T-helper 2 cell treated with Interferon-gamma antibody and Interleukin-4, amounts not matched to agents 100 ng/mL and 5 ng/mL, for 36 hours (primary cell): Measurements from ENCODE around the gene AGBL1. TPM values are rescaled to one million over a fixed set of nuclear protein-coding genes. Genes with fewer than 3 reads are reported as not detected.
"Not testable (repeated sequence)": the region's sequence is repeated elsewhere in the genome, so short reads cannot be mapped to it uniquely, and the experiment has no call there.

Source experiments
- intact Hi-C: fragments of 100-400 bp; cut with micrococcal nuclease; formaldehyde crosslinking; loops from one replicate; pipeline ENCODE4 v1.15.1; 2023
- total RNA-seq: library from RNA; stranded (reverse); gene quantifications from 2 replicates; pipeline ENCODE4 v1.2.3, GENCODE V29; 2022

The AGBL1 gene
- total RNA-seq, 1 donor from 2014 or later, result not detected

GRCh38 chr15:86082619-86083380 is 3.1 kb downstream of the AGBL1 start:
- intact Hi-C loops, result no loop called here

DNA sequence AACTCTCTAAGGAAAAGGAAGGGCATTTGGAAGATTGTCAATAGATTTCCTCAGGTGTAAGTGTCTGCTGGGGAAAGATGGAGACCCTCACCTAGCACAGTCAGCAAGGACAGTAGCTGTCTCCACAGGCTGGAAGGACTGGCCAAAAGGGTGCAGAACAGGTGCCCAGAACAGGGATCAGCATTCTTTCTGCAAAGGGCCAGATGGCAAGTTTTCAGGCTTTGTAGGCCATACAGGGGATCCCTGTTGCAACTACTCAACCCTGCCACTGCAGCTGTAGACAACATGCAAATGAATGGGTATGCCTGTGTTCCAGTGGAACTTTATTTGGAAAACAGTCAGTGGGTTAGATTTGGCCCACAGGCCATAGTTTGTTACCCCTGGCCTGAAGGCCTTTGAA is 8.1 kb downstream of the AGBL1 start:
- intact Hi-C loops, result no loop called here

DNA sequence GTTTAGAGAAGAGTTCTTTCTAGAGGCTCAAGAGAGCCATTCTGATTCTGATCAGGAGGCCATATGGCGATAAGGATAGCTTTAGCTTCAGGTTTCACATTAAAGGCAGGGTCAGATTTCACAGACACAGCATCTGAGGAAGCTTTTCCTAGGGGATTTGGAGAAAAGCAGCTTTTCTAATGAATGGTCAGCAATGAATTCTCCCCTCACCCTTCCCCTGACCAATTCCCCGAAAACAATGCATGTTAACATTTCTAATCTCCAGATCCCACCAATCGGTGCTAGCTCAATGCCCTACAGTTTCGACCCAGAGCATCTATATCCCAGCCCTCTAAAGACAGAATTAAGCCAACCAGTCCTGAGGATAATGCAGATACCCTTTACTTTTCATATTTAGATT is 9.8 kb downstream of the AGBL1 start:
- intact Hi-C loops, result no loop called here

- intact Hi-C loops, result no loop called here
Measured at GRCh38 chr15:86101818-86102217, 22.1 kb downstream of the AGBL1 start.

DNA sequence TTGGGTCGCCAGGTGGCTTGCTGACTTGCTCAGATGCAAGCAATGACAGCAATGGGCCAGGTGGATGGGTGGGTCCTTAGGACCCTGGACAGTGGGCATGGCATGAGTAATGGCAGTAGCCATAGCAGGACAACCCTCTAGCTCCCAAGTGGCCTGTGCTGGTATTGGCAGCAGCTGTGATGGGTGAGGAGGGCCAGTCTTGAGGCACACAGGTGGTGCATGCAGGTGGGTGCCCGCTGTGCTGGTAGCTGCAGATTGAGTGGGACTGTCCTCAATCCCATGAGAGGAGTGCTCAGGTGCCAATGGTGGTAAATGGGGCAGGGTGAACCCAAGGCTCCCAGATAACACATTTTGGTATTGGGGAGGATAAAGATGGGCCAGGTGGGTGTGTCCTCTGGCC is 24.2 kb downstream of the AGBL1 start:
- intact Hi-C loops, result no loop called here

GRCh38 chr15:86106306-86106705 is 26.6 kb downstream of the AGBL1 start:
- intact Hi-C loops, result no loop called here

- intact Hi-C loops, result no loop called here
Measured at GRCh38 chr15:86115145-86115801, 35.6 kb downstream of the AGBL1 start.

DNA sequence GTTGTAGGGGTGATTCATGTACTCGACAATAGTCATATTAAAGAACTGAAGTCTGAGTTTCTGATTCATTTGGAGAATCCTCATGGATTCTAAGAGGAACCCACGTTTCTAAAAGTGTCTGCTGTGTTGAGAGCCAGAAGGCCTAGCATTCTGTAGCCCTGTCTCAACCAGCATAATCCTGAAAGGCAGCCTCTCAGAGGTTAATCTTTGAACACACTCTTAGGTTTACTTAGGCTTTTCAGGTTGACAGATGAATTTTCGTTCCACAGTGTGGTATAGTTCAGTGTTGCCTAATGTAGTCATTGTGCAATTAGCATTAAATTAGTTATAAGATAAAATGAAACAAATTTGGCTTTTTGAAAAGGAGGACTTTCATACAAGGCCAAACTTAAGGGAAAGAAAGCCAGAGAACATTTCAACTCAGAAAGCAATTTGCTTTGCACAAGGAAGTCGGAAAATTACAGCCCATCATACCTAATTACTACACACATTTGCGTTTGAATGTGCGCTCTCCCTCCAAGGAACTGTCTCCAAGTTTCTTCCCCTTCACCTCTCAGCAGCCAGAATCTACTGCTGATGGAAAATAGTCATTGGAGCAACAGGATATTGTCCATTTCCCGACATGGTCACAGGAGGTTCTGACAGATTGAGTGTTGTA is 42.0 kb downstream of the AGBL1 start:
- intact Hi-C loops, result no loop called here

- intact Hi-C loops, result not testable (repeated sequence)
Measured at GRCh38 chr15:86122691-86123391, 43.2 kb downstream of the AGBL1 start.

DNA sequence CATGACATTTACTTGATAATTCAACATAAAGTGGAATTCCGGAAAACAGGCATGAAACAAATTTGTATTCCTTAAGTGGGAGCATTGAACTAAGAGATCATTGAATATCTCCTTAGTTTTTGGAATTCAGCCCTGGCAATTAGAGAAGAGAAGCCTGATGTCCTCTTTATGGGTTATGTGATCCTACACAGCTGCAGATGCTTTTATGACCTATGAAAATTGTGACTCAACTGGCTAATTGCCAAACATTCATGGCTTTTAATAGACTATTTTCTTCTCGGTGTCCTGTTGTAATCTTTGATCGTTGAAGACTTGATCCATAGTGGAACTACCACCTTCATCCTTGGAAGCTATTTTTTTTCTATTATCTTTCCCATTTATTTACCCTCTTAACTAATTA is 46.1 kb downstream of the AGBL1 start:
- intact Hi-C loops, result no loop called here

GRCh38 chr15:86127547-86127946 is 47.9 kb downstream of the AGBL1 start:
- intact Hi-C loops, result no loop called here

GRCh38 chr15:86135041-86135440 is 55.4 kb downstream of the AGBL1 start:
- intact Hi-C loops, result no loop called here

GRCh38 chr15:86136861-86137260 is 57.2 kb downstream of the AGBL1 start:
- intact Hi-C loops, result no loop called here

GRCh38 chr15:86138798-86139197 is 59.1 kb downstream of the AGBL1 start:
- intact Hi-C loops, result no loop called here

GRCh38 chr15:86139828-86140227 is 60.2 kb downstream of the AGBL1 start:
- intact Hi-C loops, result no loop called here

DNA sequence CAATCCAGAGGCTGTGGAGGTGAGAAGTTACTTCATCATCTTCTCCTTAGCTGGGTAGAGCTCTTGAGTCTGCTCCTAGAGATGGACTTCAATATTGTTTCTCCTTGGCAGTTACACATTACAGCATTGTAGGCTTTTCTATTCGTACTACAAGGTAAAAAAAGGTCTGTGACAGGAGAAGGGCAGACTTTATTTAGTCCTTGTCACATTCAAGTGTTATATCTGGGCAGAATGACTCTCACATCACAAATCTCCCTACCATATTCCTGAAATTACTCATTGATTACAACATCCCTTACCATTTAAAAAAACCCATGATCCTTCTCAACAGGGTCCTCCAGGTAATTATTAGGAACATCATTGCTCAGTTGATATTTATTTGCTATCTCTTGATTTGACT is 75.0 kb downstream of the AGBL1 start:
- intact Hi-C loops, result no loop called here

DNA sequence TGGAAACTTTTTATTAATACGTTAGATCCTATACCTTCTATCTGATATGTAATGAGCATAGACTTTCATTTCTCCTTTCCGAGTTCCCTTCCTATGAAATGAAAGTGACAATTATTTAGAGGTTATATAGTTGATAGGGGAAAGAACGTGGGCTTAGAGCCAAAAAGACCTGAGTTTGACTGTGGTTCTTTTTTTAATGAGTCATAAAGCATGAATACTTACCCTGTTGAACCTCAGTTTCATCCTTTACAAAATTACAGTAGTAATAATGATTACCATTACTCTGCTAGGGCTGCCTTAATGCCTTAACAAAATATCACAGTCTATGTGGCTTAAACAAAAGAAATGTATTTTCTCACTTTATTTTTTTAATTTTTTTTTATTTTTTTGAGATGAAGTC is 75.9 kb downstream of the AGBL1 start:
- intact Hi-C loops, result no loop called here

DNA sequence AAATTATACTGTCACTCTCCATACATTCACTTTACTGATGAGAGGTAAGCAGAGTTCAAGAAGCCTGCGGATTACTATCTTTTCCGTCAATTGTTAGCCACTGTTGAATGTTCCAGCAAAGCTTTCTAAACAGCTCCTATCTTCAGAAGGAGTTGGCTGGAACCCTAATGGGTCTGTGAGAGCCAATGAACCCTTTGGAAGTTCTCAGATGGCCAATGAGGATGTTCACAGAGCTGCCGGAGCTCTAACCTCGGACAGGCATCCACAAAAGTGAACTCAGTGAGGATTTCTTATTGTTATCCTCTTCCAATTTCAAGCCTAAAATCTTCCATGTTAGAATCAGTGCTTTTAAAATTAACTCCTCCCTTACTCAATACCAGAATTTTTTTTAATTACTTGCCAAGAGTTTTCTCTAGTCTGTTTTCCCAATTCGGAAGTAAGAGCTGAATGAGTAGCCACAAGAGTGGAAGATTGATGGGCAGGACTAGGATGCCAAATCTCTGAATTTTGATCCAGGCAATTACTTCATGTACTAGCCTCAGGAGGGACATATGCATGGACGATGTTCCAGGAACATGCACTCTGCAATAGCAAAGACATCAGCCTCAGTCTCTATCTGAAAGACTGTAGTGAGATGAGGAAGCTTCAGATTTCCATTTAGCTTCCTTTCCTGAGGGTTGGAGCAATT is 78.1 kb downstream of the AGBL1 start:
- intact Hi-C loops, result no loop called here

- intact Hi-C loops, result no loop called here
Measured at GRCh38 chr15:86159468-86159867, 79.8 kb downstream of the AGBL1 start.

DNA sequence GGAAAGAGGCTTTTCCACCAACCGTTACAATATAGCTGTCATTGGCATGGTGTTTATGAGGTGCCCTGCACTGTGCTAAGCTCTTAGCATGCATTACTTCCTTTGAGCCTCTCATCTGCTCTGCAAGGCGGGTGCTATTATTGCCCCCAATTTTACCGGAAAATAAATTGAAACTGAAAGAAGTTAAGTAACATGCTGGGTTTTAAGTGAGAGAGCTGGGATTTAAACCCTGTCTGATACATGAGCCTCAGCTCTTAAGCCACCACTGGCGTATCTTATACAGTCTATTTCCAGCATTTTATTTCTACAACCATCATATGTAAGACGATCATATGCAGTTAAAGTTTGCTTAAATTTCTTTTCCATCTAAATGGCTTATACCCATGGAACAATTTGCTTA is 81.6 kb downstream of the AGBL1 start:
- intact Hi-C loops, result no loop called here

- intact Hi-C loops, result no loop called here
Measured at GRCh38 chr15:86162172-86162591, 82.5 kb downstream of the AGBL1 start.
